ENCODE measurements around the gene PYM1.
"Not testable (repeated sequence)": the region's sequence is repeated elsewhere in the genome, so short reads cannot be mapped to it uniquely, and the experiment has no call there.

Gene PYM1

GRCh38 chr12:55912908-55913307 lies 14.8 kb downstream of the PYM1 start:
- no peak for TF ChIP-seq ZNF274 (IDR thresholded peaks at IDR 0.05; ENCODE audit: low read depth, low read length)
- H3K4me3 ChIP-seq (ENCODE audit: low read length), result no peak overlapping the region

GRCh38 chr12:55909513-55909884 lies 18.2 kb downstream of the PYM1 start:
- no peak overlapping the region for H3K4me3 ChIP-seq (ENCODE audit: low read length)
- no peak for TF ChIP-seq ZNF274 (IDR thresholded peaks at IDR 0.05; ENCODE audit: low read depth, low read length)

- no peak overlapping the region for H3K4me3 ChIP-seq (ENCODE audit: low read length)
- no peak for TF ChIP-seq ZNF274 (IDR thresholded peaks at IDR 0.05; ENCODE audit: low read depth, low read length)
These were observed 18.8 kb downstream of the PYM1 start for GRCh38 chr12:55908726-55909512.

- TF ChIP-seq ZNF274 (IDR thresholded peaks at IDR 0.05; ENCODE audit: low read depth, low read length), result no peak
- no peak overlapping the region for H3K4me3 ChIP-seq (ENCODE audit: low read length)
These were observed 21.6 kb downstream of the PYM1 start for GRCh38 chr12:55906056-55906455.

GRCh38 chr12:55901881-55902490 lies 25.7 kb downstream of the PYM1 start:
- no peak for TF ChIP-seq ZNF274 (IDR thresholded peaks at IDR 0.05; ENCODE audit: low read depth, low read length)
- no peak overlapping the region for H3K4me3 ChIP-seq (ENCODE audit: low read length)

- TF ChIP-seq ZNF274 (IDR thresholded peaks at IDR 0.05; ENCODE audit: low read depth, low read length), result no peak
- H3K4me3 ChIP-seq (ENCODE audit: low read length), result no peak overlapping the region
These were observed 28.6 kb downstream of the PYM1 start for GRCh38 chr12:55899082-55899481.

GRCh38 chr12:55893723-55894122 lies 34.0 kb downstream of the PYM1 start:
- no peak for TF ChIP-seq ZNF274 (IDR thresholded peaks at IDR 0.05; ENCODE audit: low read depth, low read length)
- H3K4me3 ChIP-seq (ENCODE audit: low read length), result no peak overlapping the region

- TF ChIP-seq ZNF274 (IDR thresholded peaks at IDR 0.05; ENCODE audit: low read depth, low read length), result no peak
- no peak overlapping the region for H3K4me3 ChIP-seq (ENCODE audit: low read length)
These were observed 36.4 kb downstream of the PYM1 start for GRCh38 chr12:55891310-55891709.

- no peak overlapping the region for H3K4me3 ChIP-seq (ENCODE audit: low read length)
- TF ChIP-seq ZNF274 (IDR thresholded peaks at IDR 0.05; ENCODE audit: low read depth, low read length), result no peak
These were observed 42.6 kb downstream of the PYM1 start for GRCh38 chr12:55885113-55885512.

- no peak for TF ChIP-seq ZNF274 (IDR thresholded peaks at IDR 0.05; ENCODE audit: low read depth, low read length)
- no peak overlapping the region for H3K4me3 ChIP-seq (ENCODE audit: low read length)
These were observed 49.9 kb downstream of the PYM1 start for GRCh38 chr12:55877824-55878223.

GRCh38 chr12:55875704-55876467 lies 51.8 kb downstream of the PYM1 start:
- H3K4me3 ChIP-seq (ENCODE audit: low read length), result no peak overlapping the region
- no peak for TF ChIP-seq ZNF274 (IDR thresholded peaks at IDR 0.05; ENCODE audit: low read depth, low read length)

- no peak for TF ChIP-seq ZNF274 (IDR thresholded peaks at IDR 0.05; ENCODE audit: low read depth, low read length)
- no peak overlapping the region for H3K4me3 ChIP-seq (ENCODE audit: low read length)
These were observed 53.3 kb downstream of the PYM1 start for GRCh38 chr12:55874443-55874842.

- H3K4me3 ChIP-seq (ENCODE audit: low read length), result not testable (repeated sequence)
These were observed 61.2 kb downstream of the PYM1 start for GRCh38 chr12:55866454-55867004.

GRCh38 chr12:55865327-55865726 lies 62.4 kb downstream of the PYM1 start:
- no peak overlapping the region for H3K4me3 ChIP-seq (ENCODE audit: low read length)
- no peak for TF ChIP-seq ZNF274 (IDR thresholded peaks at IDR 0.05; ENCODE audit: low read depth, low read length)

GRCh38 chr12:55862931-55863330 lies 64.8 kb downstream of the PYM1 start:
- H3K4me3 ChIP-seq (ENCODE audit: low read length), result not testable (repeated sequence)
